ENCODE results near the gene C1orf53.

The C1orf53 gene

GRCh38 chr1:197915862-197916499 lies 13.6 kb downstream of the C1orf53 start:
- TF ChIP-seq ZBTB7A (IDR thresholded peaks at IDR 0.05; ENCODE audit: low read depth) (0 out of 2 replicates have a peak, but pooled peaks have one; percentile 14), RAD21 (IDR thresholded peaks at IDR 0.05; ENCODE audit: low read depth) (peak; percentile 33; the same call in 1 of the 2 replicates), YY1 (IDR thresholded peaks at IDR 0.05; ENCODE audit: low read depth) (0 out of 2 replicates have a peak, but pooled peaks have one; percentile 5), MAX (IDR thresholded peaks at IDR 0.05) (peak; percentile 41; the same call in 1 of the 2 replicates), TCF12 (IDR thresholded peaks at IDR 0.05; ENCODE audit: low read depth) (no peak)

- no peak for TF ChIP-seq TEAD4 (IDR thresholded peaks at IDR 0.05)
- no peak for TF ChIP-seq YY1 (IDR thresholded peaks at IDR 0.05; ENCODE audit: low read depth)
- TF ChIP-seq ZBTB7A (IDR thresholded peaks at IDR 0.05; ENCODE audit: low read depth): no peak
- no peak for TF ChIP-seq CREB1 (IDR thresholded peaks at IDR 0.05; ENCODE audit: low read depth)
- no peak for TF ChIP-seq MAX (IDR thresholded peaks at IDR 0.05)
- TF ChIP-seq FOXM1 (IDR thresholded peaks at IDR 0.05; ENCODE audit: borderline replicate concordance, low read depth): no peak
- TF ChIP-seq TAF1 (IDR thresholded peaks at IDR 0.05; ENCODE audit: low read depth): no peak
- no peak for TF ChIP-seq TCF12 (IDR thresholded peaks at IDR 0.05; ENCODE audit: low read depth)
- no peak for TF ChIP-seq EP300 (IDR thresholded peaks at IDR 0.05; ENCODE audit: borderline replicate concordance)
- no peak for TF ChIP-seq USF1 (IDR thresholded peaks at IDR 0.05)
- no peak for TF ChIP-seq EGR1 (IDR thresholded peaks at IDR 0.05)
- TF ChIP-seq CEBPB (IDR thresholded peaks at IDR 0.05): no peak
- no peak for TF ChIP-seq NFIC (IDR thresholded peaks at IDR 0.05)
- no peak for TF ChIP-seq REST (IDR thresholded peaks at IDR 0.05; ENCODE audit: low read depth)
- TF ChIP-seq RAD21 (IDR thresholded peaks at IDR 0.05; ENCODE audit: low read depth): no peak
Measured at GRCh38 chr1:197916500-197916983, 14.1 kb downstream of the C1orf53 start.

GRCh38 chr1:197917805-197918651 lies 15.6 kb downstream of the C1orf53 start:
- TF ChIP-seq USF1 (IDR thresholded peaks at IDR 0.05): no peak
- TF ChIP-seq EGR1 (IDR thresholded peaks at IDR 0.05): no peak
- no peak for TF ChIP-seq TEAD4 (IDR thresholded peaks at IDR 0.05)
- TF ChIP-seq REST (IDR thresholded peaks at IDR 0.05; ENCODE audit: low read depth): no peak

- no peak for TF ChIP-seq FOXM1 (IDR thresholded peaks at IDR 0.05; ENCODE audit: borderline replicate concordance, low read depth)
- TF ChIP-seq REST (IDR thresholded peaks at IDR 0.05; ENCODE audit: low read depth): no peak
- TF ChIP-seq EGR1 (IDR thresholded peaks at IDR 0.05): no peak
- no peak for TF ChIP-seq RAD21 (IDR thresholded peaks at IDR 0.05; ENCODE audit: low read depth)
- TF ChIP-seq TEAD4 (IDR thresholded peaks at IDR 0.05): no peak
- no peak for TF ChIP-seq USF1 (IDR thresholded peaks at IDR 0.05)
Measured at GRCh38 chr1:197918807-197919345, 16.4 kb downstream of the C1orf53 start.
